GM18526 (cell line): ENCODE data around the gene IFNLR1.
A peak's percentile ranks its signal among the peaks of the same experiment; 100 is the strongest.

Source experiments
- POLR2A ChIP-seq: IDR thresholded peaks from 3 replicates; pipeline ENCODE4 v1.6.1; 2011; ENCODE audit not compliant: insufficient read length; ENCODE audit errors: extremely low read depth

The IFNLR1 gene

GRCh38 chr1:24186993-24187790 lies at the start of gene IFNLR1:
Gene IFNLR1, minus strand, starts transcription at chr1:24187289. Its CDS starts 41 bp downstream, at chr1:24187248.
- TF ChIP-seq POLR2A: peak; percentile 20

- no peak for TF ChIP-seq POLR2A
Observed at GRCh38 chr1:24235921-24236788, 49.1 kb upstream of the IFNLR1 start.

GRCh38 chr1:24233684-24234600 lies 46.9 kb upstream of the IFNLR1 start:
- no peak for TF ChIP-seq POLR2A

- TF ChIP-seq POLR2A: no peak
Observed at GRCh38 chr1:24231701-24232100, 44.6 kb upstream of the IFNLR1 start.

GRCh38 chr1:24228311-24228710 lies 41.2 kb upstream of the IFNLR1 start:
- no peak for TF ChIP-seq POLR2A

GRCh38 chr1:24226749-24227148 lies 39.7 kb upstream of the IFNLR1 start:
- no peak for TF ChIP-seq POLR2A

- no peak for TF ChIP-seq POLR2A
Observed at GRCh38 chr1:24224761-24225160, 37.7 kb upstream of the IFNLR1 start.

- no peak for TF ChIP-seq POLR2A
Observed at GRCh38 chr1:24224086-24224485, 37.0 kb upstream of the IFNLR1 start.

GRCh38 chr1:24222793-24223192 lies 35.7 kb upstream of the IFNLR1 start:
- TF ChIP-seq POLR2A: no peak

- no peak for TF ChIP-seq POLR2A
Observed at GRCh38 chr1:24222008-24222605, 35.0 kb upstream of the IFNLR1 start.

GRCh38 chr1:24221246-24221645 lies 34.2 kb upstream of the IFNLR1 start:
- TF ChIP-seq POLR2A: no peak

GRCh38 chr1:24216276-24217074 lies 29.4 kb upstream of the IFNLR1 start:
- TF ChIP-seq POLR2A: no peak

- no peak for TF ChIP-seq POLR2A
Observed at GRCh38 chr1:24215226-24215814, 28.2 kb upstream of the IFNLR1 start.
